Endothelial cell of umbilical vein (primary cell): ENCODE data around the gene VSNL1. TPM values are rescaled to one million over a fixed set of nuclear protein-coding genes. Genes with fewer than 3 reads are reported as not detected.

Experiments
- BruUV-seq: library from RNA; stranded (reverse); fragments of 400-500 nt; replicated peaks from 2 replicates; lab custom pipeline; 2021; lab: Mats Ljungman, UMichigan
- CTCF ChIA-PET: fragments of 300-600, 350-600 bp; sonication (Branson Sonifier 250); formaldehyde crosslinking; loops from one replicate; lab custom pipeline; 2021; ENCODE audit warnings: antibody characterized with exemption, inconsistent platforms; lab: Charles Lee
- POLR2A ChIA-PET: fragments of 300-600, 350-600 bp; sonication (Branson Sonifier 250); formaldehyde crosslinking; loops from one replicate; lab custom pipeline; 2021; ENCODE audit warnings: antibody characterized with exemption, inconsistent platforms; lab: Charles Lee
- DNase-seq: peaks from one replicate; pipeline ENCODE4 v3.0.0-alpha.2; 2011; ENCODE audit warnings: low read depth, low spot score
- FAIRE-seq: peaks from 2 replicates; lab custom pipeline; 2011; peaks lifted over from hg19 to GRCh38; lab: Jason Lieb, UNC
- H2AFZ ChIP-seq: 2 replicates; pipeline ENCODE4 v1.6.0; 2012; ENCODE audit warnings: low read depth, low read length, control low read depth, inconsistent platforms
- H3K27ac ChIP-seq: 2 replicates; pipeline ENCODE4 v1.5.1; 2011; ENCODE audit warnings: low read depth, mild to moderate bottlenecking, control low read depth, low read length, moderate library complexity; ENCODE audit not compliant: insufficient read depth
- H3K27me3 ChIP-seq, 2 experiments: 2 replicates each; pipeline versions ENCODE4 v1.6.0 to v1.6.1; 2011; ENCODE audit warnings: low read length in 2 of 2, mixed read lengths in 1 of 2; ENCODE audit not compliant: control insufficient read depth in 2 of 2, insufficient read depth in 2 of 2
- H3K36me3 ChIP-seq, 2 experiments: 2 replicates in 1 of 2; 3 replicates in 1 of 2; pipeline ENCODE4 v1.5.1; 2011; ENCODE audit warnings: low read length in 2 of 2, mild to moderate bottlenecking in 1 of 2, moderate library complexity in 1 of 2; ENCODE audit not compliant: control insufficient read depth in 2 of 2, insufficient read depth in 2 of 2; ENCODE audit errors: extremely low read depth in 1 of 2
- H3K4me1 ChIP-seq: 3 replicates; pipeline ENCODE4 v1.5.1; 2011; ENCODE audit warnings: mild to moderate bottlenecking, low read length; ENCODE audit not compliant: control insufficient read depth, insufficient read depth; ENCODE audit errors: extremely low read depth
- H3K4me2 ChIP-seq: 2 replicates; pipeline ENCODE4 v1.6.1; 2011; ENCODE audit warnings: low read length, control low read depth, mixed read lengths; ENCODE audit not compliant: insufficient read depth
- H3K4me3 ChIP-seq, 3 experiments: fragments of 200-600 bp in 1 of 3; sonication (generic), shearing (Covaris generic) in 1 of 3; replicated peaks in 1 of 3; 2 replicates each; pipeline ENCODE4 v1.5.1; 2011 to 2016; ENCODE audit warnings: control low read depth in 3 of 3, low read length in 3 of 3, mild to moderate bottlenecking in 2 of 3, inconsistent platforms in 1 of 3, low read depth in 1 of 3, moderate library complexity in 1 of 3; ENCODE audit not compliant: insufficient read depth in 1 of 3
- H3K79me2 ChIP-seq: 2 replicates; pipeline ENCODE4 v1.6.0; 2012; ENCODE audit warnings: low read length, inconsistent platforms; ENCODE audit not compliant: control insufficient read depth, insufficient read depth
- H3K9ac ChIP-seq: replicated peaks from 2 replicates; pipeline ENCODE3; 2011; ENCODE audit warnings: low read length, control low read depth; ENCODE audit not compliant: insufficient read depth; ENCODE audit errors: extremely low read depth
- H3K9me1 ChIP-seq: replicated peaks from 3 replicates; pipeline ENCODE4 v1.6.0; 2011; ENCODE audit warnings: mild to moderate bottlenecking, low read length; ENCODE audit not compliant: control insufficient read depth, insufficient read depth; ENCODE audit errors: extremely low read depth
- H3K9me3 ChIP-seq: replicated peaks from 2 replicates; pipeline ENCODE4 v1.5.1; 2012; ENCODE audit warnings: low read length, inconsistent platforms; ENCODE audit not compliant: control insufficient read depth, insufficient read depth
- H4K20me1 ChIP-seq: replicated peaks from 2 replicates; pipeline ENCODE3; 2011; ENCODE audit warnings: mild to moderate bottlenecking, low read length; ENCODE audit not compliant: control insufficient read depth, insufficient read depth; ENCODE audit errors: extremely low read depth
- CTCF ChIP-seq, 2 donors: IDR thresholded peaks; 1 replicate in 1 of 2; 2 replicates in 1 of 2; pipeline ENCODE4 v1.5.1; 2011; ENCODE audit warnings: low read length in 2 of 2, mild to moderate bottlenecking in 2 of 2, moderate library complexity in 2 of 2, control low read depth in 1 of 2, inconsistent platforms in 1 of 2, low read depth in 1 of 2; ENCODE audit not compliant: insufficient read depth in 1 of 2; ENCODE audit errors: extremely low read depth in 1 of 2
- EZH2 ChIP-seq: IDR thresholded peaks from 2 replicates; pipeline ENCODE4 v1.6.1; 2012; ENCODE audit warnings: borderline replicate concordance, low read depth, mild to moderate bottlenecking, moderate library complexity, low read length, inconsistent platforms; ENCODE audit not compliant: severe bottlenecking
- FOS ChIP-seq: IDR thresholded peaks from 2 replicates; pipeline ENCODE4 v1.6.1; 2011; ENCODE audit warnings: mild to moderate bottlenecking, low read length, moderate library complexity, borderline replicate concordance; ENCODE audit not compliant: insufficient read depth
- GATA2 ChIP-seq: IDR thresholded peaks from 2 replicates; pipeline ENCODE4 v1.7.0; 2011; ENCODE audit warnings: low read depth, mild to moderate bottlenecking, moderate library complexity, mixed read lengths, low read length; ENCODE audit not compliant: insufficient read length, insufficient read depth
- JUN ChIP-seq: IDR thresholded peaks from 2 replicates; pipeline ENCODE4 v1.6.1; 2011; ENCODE audit warnings: borderline replicate concordance, low read depth; ENCODE audit not compliant: insufficient read length, insufficient read depth
- MAX ChIP-seq: IDR thresholded peaks from 2 replicates; pipeline ENCODE4 v1.6.1; 2011; ENCODE audit not compliant: insufficient read depth, insufficient read length
- MYC ChIP-seq: IDR thresholded peaks from one replicate; pipeline ENCODE4 v1.6.1; 2011; ENCODE audit warnings: mild to moderate bottlenecking, low read depth, low read length
- POLR2A ChIP-seq: IDR thresholded peaks from 2 replicates; pipeline ENCODE4 v1.6.1; 2012; ENCODE audit warnings: low read depth, mild to moderate bottlenecking, control low read depth, low read length
- POLR2AphosphoS5 ChIP-seq: IDR thresholded peaks from 2 replicates; pipeline ENCODE4 v1.6.1; 2012; ENCODE audit warnings: low read depth, mild to moderate bottlenecking, control low read depth, low read length, moderate library complexity; ENCODE audit not compliant: insufficient read depth
- dilution Hi-C: fragments of 300-500 bp; cut with MboI; formaldehyde crosslinking; loops from one replicate; pipeline ENCODE4 v1.15.0; 2019; ENCODE audit warnings: low sequenced_read_pairs; ENCODE audit not compliant: extremely low pct_ligation_motif_present
- intact Hi-C: fragments of 100-400 bp; cut with micrococcal nuclease; formaldehyde crosslinking; loops from one replicate; pipeline ENCODE4 v1.10.0; 2022
- polyA plus RNA-seq, 4 experiments: library from polyadenylated mRNA; depleted of rRNA in 3 of 4; stranded (reverse) in 3 of 4; unstranded in 1 of 4; fragments of >200 nt; gene quantifications; 2 replicates each; pipeline versions ENCODE4 v1.2.1 to v1.2.3, GENCODE V29; 2011 to 2012; ENCODE audit warnings: missing spikeins in 1 of 4
- total RNA-seq: library from RNA; stranded (reverse); gene quantifications from 2 replicates; pipeline ENCODE4 v1.2.3, GENCODE V29; 2021

Gene VSNL1
- total and polyA plus RNA-seq, 2 donors (not counting 3 experiments of a cell fraction or from before 2014, with no cell fraction given) = not detected

- no peak overlapping the region for H2AFZ ChIP-seq
- intact Hi-C loops = no loop called here
- H3K4me3 ChIP-seq = no peak overlapping the region
- H3K4me1 ChIP-seq = no peaks in the 10 kb centered on the region
- no peak overlapping the region for H3K4me2 ChIP-seq
- no peaks in the 10 kb centered on the region for H3K36me3 ChIP-seq
- peaks cover 2 to 22% of the 10 kb centered on the region in 2 experiments for H3K27me3 ChIP-seq
- H3K9ac ChIP-seq = no peak overlapping the region
- DNase-seq = no peak
- no peak overlapping the region for H3K27ac ChIP-seq
- no peak for FAIRE-seq
- H3K79me2 ChIP-seq = no peaks in the 10 kb centered on the region
- ChIA-PET CTCF (no interaction called here), POLR2A (no interaction called here)
- BruUV-seq = no TSS peak
- TF ChIP-seq POLR2A = no peak
- TF ChIP-seq MYC = no peak
- TF ChIP-seq FOS = no peak
- TF ChIP-seq POLR2AphosphoS5 = no peak
- TF ChIP-seq GATA2 = no peak
- no peak for TF ChIP-seq CTCF (IDR thresholded peaks at IDR 0.05; ENCODE audit: extremely low read depth in 1 of 2, insufficient read depth in 1 of 2, low read depth in 1 of 2, low read length in 2 of 2)
- no peak for TF ChIP-seq EZH2
- no peak for TF ChIP-seq MAX
- no peak for TF ChIP-seq JUN
- dilution Hi-C loops = no loop called here
- no peaks in the 10 kb centered on the region for H3K9me3 ChIP-seq
- H4K20me1 ChIP-seq = no peaks in the 10 kb centered on the region
- H3K9me1 ChIP-seq = no peaks in the 10 kb centered on the region
Measured at GRCh38 chr2:17547737-17548136, 7.2 kb downstream of the VSNL1 start.
